Choroid plexus epithelial cell (primary cell): Measurements from ENCODE around the gene DIPK1A.
A peak's percentile ranks its signal among the peaks of the same experiment; 100 is the strongest.

Experiments used
- DNase-seq: peaks from one replicate; pipeline ENCODE4 v3.0.0-alpha.2; 2010; ENCODE audit warnings: low read depth
- H3K4me3 ChIP-seq: 2 replicates; pipeline ENCODE4 v1.5.1; 2011; ENCODE audit warnings: low read depth, mild to moderate bottlenecking, control low read depth, low read length, moderate library complexity
- CTCF ChIP-seq: conservative IDR thresholded peaks from 2 replicates; pipeline ENCODE4 v1.5.1; 2011; ENCODE audit warnings: low read depth, mild to moderate bottlenecking, control low read depth, inconsistent platforms, low read length, moderate library complexity

DIPK1A gene

GRCh38 chr1:92859400-92860039 lies 101.7 kb downstream of the DIPK1A start:
- no peak for DNase-seq
- TF ChIP-seq CTCF: no peak
- H3K4me3 ChIP-seq: no peak overlapping the region

- H3K4me3 ChIP-seq: no peak overlapping the region
- peak; percentile 87 for TF ChIP-seq CTCF
- DNase-seq: peak; percentile 91
Observed at GRCh38 chr1:92858564-92859399, 102.5 kb downstream of the DIPK1A start.

- TF ChIP-seq CTCF: no peak
- no peak overlapping the region for H3K4me3 ChIP-seq
Observed at GRCh38 chr1:92857817-92858216, 103.4 kb downstream of the DIPK1A start.

GRCh38 chr1:92855236-92855635 lies 106.0 kb downstream of the DIPK1A start:
- no peak overlapping the region for H3K4me3 ChIP-seq
- TF ChIP-seq CTCF: no peak

More at GRCh38 chr1:92857817-92858216, 103.4 kb downstream of the DIPK1A start:
- DNase-seq: no peak

GRCh38 chr1:92854101-92854785 lies 107.0 kb downstream of the DIPK1A start:
- no peak for DNase-seq
- no peak overlapping the region for H3K4me3 ChIP-seq
- TF ChIP-seq CTCF: no peak

More at GRCh38 chr1:92855236-92855635, 106.0 kb downstream of the DIPK1A start:
- DNase-seq: no peak

- no peak overlapping the region for H3K4me3 ChIP-seq
- TF ChIP-seq CTCF: no peak
- no peak for DNase-seq
Observed at GRCh38 chr1:92853299-92853698, 108.0 kb downstream of the DIPK1A start.
